Hepatocyte (in vitro differentiated cells): ENCODE measurements around the gene C17orf100.

ENCODE experiments used
- CTCF ChIP-seq: fragments of 200-600 bp; sonication (generic); IDR thresholded peaks from 2 replicates; pipeline ENCODE4 v1.5.1; 2016; ENCODE audit warnings: antibody characterized with exemption, mild to moderate bottlenecking; ENCODE audit not compliant: poor library complexity
- EZH2 ChIP-seq: fragments of 200-600 bp; sonication (generic); IDR thresholded peaks from 2 replicates; pipeline ENCODE4 v1.6.1; 2016; ENCODE audit warnings: antibody characterized with exemption, mild to moderate bottlenecking, borderline replicate concordance
- EZH2phosphoT487 ChIP-seq: fragments of 200-600 bp; sonication (generic); IDR thresholded peaks from one replicate; pipeline ENCODE4 v1.6.1; 2018; ENCODE audit warnings: antibody characterized with exemption, mild to moderate bottlenecking, low read depth, moderate library complexity; ENCODE audit not compliant: unreplicated experiment, severe bottlenecking

DNA sequence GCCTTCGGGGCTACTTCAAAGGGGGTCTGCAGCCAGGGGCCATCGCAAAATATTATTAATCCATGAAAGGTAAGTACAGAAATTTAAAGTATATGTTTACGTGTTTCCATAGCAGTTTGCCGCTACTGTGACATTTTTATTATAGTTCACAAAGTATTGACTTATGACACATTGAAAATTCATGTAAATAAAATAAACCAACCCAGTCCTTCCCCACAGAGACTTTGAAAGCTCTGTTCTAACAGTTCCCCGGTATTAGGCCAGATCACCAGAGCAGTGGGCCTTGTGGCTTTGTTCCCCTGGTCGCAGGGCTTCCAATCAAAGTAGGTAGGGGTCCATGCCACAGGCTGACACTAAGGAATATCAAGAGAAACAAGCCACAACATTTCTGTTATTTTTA is 24.9 kb upstream of the C17orf100 start:
- TF ChIP-seq EZH2 (no peak), CTCF (no peak), EZH2phosphoT487 (no peak)
